IPS DF 4.7 (cell line): Measurements from ENCODE around the gene KIF20B.
"Not testable (repeated sequence)": the region's sequence is repeated elsewhere in the genome, so short reads cannot be mapped to it uniquely, and the experiment has no call there.

Experiments
- DNase-seq: peaks from one replicate; pipeline ENCODE4 v3.0.0-alpha.2; 2013; ENCODE audit warnings: low spot score; ENCODE audit errors: extremely low read depth

KIF20B gene

GRCh38 chr10:89771684-89772083, 70.3 kb downstream of the KIF20B start:
- DNase-seq: no peak

- DNase-seq: no peak
Measured at GRCh38 chr10:89773081-89773480, 71.7 kb downstream of the KIF20B start.

- DNase-seq: no peak
Measured at GRCh38 chr10:89776665-89777064, 75.3 kb downstream of the KIF20B start.

- DNase-seq: no peak
Measured at GRCh38 chr10:89782470-89782869, 81.1 kb downstream of the KIF20B start.

- no peak for DNase-seq
Measured at GRCh38 chr10:89783406-89783805, 82.0 kb downstream of the KIF20B start.

- DNase-seq: no peak
Measured at GRCh38 chr10:89785095-89785494, 83.7 kb downstream of the KIF20B start.

GRCh38 chr10:89789188-89789877, 87.9 kb downstream of the KIF20B start:
- no peak for DNase-seq

- no peak for DNase-seq
Measured at GRCh38 chr10:89792187-89792586, 90.8 kb downstream of the KIF20B start.

GRCh38 chr10:89793649-89794254, 92.4 kb downstream of the KIF20B start:
- peak; percentile 38 for DNase-seq

- DNase-seq: no peak
Measured at GRCh38 chr10:89795840-89796239, 94.5 kb downstream of the KIF20B start.

GRCh38 chr10:89798092-89798491, 96.7 kb downstream of the KIF20B start:
- DNase-seq: no peak

- no peak for DNase-seq
Measured at GRCh38 chr10:89799573-89799972, 98.2 kb downstream of the KIF20B start.

- no peak for DNase-seq
Measured at GRCh38 chr10:89805599-89806013, 104.2 kb downstream of the KIF20B start.

- no peak for DNase-seq
Measured at GRCh38 chr10:89808842-89809241, 107.5 kb downstream of the KIF20B start.

GRCh38 chr10:89809766-89810165, 108.4 kb downstream of the KIF20B start:
- no peak for DNase-seq

- no peak for DNase-seq
Measured at GRCh38 chr10:89810908-89811525, 109.6 kb downstream of the KIF20B start.

- no peak for DNase-seq
Measured at GRCh38 chr10:89813546-89813945, 112.2 kb downstream of the KIF20B start.

- DNase-seq: no peak
Measured at GRCh38 chr10:89814278-89814677, 112.9 kb downstream of the KIF20B start.

GRCh38 chr10:89815049-89815853, 113.9 kb downstream of the KIF20B start:
- no peak for DNase-seq

GRCh38 chr10:89819008-89819407, 117.6 kb downstream of the KIF20B start:
- not testable (repeated sequence) for DNase-seq
